NCI-H2196 treated with DMSO at 0.1 percent for 48 hours (cell line): ENCODE data around the gene PSMD5.

Experiments used
- DNase-seq: peaks from one replicate; lab custom pipeline; 2025; ENCODE audit not compliant: unreplicated experiment; lab: John Stamatoyannopoulos, UW

The PSMD5 gene

GRCh38 chr9:120856700-120857099 is 14.0 kb upstream of the PSMD5 start:
- DNase-seq = peak; percentile 45

DNA sequence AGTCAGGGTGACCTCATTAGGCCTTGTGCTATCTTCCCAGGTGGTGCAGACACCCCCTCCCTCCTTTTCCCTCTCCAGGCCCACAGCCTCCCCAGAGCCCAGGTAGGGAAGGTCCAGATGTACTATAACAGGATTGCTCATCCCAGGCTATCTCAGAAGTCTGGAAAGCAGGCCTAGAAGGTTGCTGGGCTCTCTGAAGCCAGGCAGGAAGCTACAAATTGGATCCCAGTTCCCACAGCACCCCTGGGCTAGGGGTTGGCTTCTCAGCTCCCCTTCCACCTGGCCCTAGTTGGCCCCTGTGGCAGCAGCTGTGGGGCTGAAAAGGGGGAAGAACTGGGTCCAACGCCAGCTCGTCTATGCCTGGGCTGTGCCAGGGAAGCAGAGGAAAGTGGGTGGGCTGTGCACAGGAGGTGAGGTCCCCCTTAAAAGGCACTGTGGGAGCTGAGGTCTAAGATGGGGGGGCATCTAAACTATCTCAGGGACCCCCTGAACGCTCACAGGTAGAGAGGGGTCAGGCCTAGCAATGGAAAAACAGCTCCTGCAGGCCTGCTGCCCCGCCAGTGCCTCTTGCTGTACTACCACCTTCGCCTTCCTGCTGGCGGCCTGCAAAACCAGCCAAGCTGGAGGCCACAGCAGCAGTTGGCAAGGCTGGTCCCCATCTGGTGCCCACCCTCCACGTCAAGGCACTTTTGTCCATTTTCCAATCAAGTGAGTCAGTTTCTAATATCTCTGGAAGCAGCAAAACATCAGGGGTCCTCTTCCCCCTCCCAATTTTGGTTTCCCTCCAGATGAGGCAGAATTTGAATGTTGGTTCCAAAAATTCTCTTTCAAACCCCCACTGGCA is 13.3 kb upstream of the PSMD5 start:
- no peak for DNase-seq

GRCh38 chr9:120854596-120855327 is 12.0 kb upstream of the PSMD5 start:
- DNase-seq = no peak

- DNase-seq = no peak
These were observed 10.5 kb upstream of the PSMD5 start for GRCh38 chr9:120853198-120853597.

- no peak for DNase-seq
These were observed 9.7 kb upstream of the PSMD5 start for GRCh38 chr9:120852240-120853010.

DNA sequence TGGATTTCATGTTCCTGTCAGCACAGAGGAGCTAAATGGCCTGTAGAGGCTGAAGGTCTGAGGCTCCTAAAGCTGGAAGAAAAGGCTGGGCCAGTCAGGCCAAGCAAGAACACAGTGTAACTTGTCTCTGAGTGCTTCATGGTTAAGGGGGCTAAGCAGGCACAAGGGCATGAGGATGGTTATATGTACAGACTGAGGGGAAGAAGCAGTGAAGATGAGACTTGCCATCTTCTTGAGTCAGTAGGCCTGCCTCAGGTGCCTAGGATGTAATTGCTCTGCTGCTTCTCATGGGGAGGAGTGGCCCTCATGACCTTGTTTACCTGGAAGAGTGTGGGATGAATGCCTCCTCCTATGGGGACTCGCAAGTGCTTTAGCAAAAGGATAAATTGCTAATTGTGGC is 8.7 kb upstream of the PSMD5 start:
- no peak for DNase-seq

GRCh38 chr9:120850315-120850714 is 7.6 kb upstream of the PSMD5 start:
- no peak for DNase-seq

DNA sequence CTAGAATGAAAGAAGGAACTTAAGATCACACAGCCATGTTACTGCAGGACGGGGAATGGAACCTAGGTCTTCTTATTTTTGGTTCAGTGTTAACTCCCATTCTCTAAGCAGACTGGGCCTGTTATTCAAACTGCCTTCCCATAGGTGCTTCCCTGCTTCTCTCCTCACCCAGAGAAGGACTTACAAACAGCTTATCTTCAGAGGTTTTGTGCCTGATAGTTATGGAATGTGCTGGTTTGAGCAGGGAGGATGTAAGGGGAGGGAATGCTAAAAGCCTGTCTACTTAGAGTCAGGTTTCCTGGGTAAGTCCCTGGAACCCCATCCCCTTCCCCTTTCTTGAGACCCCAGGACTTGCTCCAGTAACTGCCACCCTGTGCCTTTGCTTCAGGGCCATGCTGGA is 4.2 kb upstream of the PSMD5 start:
- DNase-seq = no peak

- DNase-seq = no peak
These were observed 3.6 kb upstream of the PSMD5 start for GRCh38 chr9:120846251-120846889.

GRCh38 chr9:120845255-120845654 is 2.5 kb upstream of the PSMD5 start:
- DNase-seq = no peak

DNA sequence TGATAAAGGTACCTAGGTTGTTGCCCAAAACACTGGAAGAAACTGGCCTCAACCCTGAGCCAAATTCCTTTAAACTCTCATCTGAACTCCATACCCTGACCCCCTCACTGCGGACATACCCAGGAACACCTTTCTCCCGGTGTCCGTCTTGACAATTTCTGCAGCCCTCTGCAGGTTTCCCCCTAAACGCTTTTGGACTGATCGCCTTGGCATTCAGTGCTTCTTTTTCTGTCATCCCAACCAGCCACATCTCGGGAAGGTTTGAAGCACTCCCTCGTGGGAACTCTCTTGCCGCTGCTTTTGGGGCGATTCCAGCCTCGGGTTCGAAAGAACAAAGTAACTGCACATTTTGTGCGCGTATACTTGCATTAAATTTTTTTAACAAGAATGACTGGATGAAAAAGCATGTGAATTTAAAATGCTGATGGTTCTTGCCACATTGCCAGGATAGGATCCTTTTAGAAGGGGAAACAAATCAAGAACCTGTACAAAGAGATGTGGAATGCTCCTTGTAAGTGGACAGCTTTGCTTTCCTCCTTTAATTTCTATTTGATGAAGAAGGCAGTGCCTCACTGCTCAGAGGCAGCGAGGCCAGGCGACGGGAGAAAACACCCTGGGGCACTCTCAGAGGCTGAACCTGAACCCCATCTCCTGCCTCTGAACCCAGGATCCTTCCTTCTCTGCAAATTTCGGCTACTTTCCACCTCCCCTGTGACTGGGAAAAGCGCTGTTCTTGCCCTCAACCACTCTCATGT is 615 bp downstream of the PSMD5 start:
- no peak for DNase-seq

GRCh38 chr9:120839146-120839545 is 3.6 kb downstream of the PSMD5 start:
- DNase-seq = no peak

DNA sequence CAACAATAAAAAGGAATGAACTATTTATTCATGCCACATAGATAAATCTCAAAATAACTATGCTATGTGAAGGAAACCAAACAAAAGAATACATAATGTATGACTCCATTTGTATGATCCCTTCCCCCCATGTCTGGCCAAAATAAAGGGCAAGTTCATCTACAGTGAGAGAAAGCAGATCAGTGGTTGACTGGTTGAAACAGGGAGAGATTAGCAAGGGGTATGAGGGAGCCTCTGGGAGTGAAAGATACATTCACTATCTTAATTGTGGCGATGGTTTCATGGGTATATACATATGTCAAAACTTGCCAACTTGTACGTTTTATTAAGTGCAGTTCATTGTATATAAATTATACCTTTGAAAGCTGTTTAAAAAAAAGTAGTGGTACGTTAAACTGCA is 4.8 kb downstream of the PSMD5 start:
- DNase-seq = no peak

DNA sequence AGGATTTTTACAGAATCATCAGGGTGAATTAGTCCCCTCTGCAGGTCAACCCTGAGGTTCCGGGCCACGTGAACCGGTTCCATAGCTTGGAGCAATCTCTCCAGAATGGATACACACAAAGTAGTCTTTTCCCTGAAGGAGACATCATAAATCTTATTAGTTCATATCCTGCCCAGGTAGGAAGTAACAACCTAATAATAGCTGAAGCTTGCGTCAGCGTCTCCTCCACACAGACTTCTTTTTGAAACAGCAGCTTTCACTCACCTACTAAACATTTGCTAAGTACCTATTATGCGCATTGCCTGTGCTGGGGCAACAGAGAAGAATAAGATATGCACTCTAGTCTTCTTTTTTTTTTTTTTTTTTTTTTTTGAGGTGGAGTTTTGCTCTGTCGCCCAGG is 9.4 kb downstream of the PSMD5 start:
- no peak for DNase-seq

- no peak for DNase-seq
These were observed 9.9 kb downstream of the PSMD5 start for GRCh38 chr9:120832807-120833206.

DNA sequence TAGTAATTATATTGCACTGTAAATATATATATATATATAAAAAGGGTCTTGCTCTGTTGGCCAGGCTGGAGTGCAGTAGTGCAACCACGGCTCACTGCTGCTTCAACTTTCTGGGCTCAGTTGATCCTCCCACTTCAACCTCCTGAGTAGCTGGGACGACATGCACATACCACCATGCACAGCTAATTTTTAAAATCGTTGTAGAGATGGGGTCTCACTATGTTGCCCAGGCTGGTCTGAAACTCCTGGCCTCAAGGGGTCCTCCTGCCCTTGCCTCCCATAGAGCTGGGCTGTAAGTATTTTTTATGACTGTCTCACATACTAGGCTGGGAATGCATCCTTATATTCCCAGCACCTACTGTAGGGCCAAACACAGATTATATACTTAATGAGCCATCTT is 11.9 kb downstream of the PSMD5 start:
- DNase-seq = no peak

- DNase-seq = no peak
These were observed 12.6 kb downstream of the PSMD5 start for GRCh38 chr9:120830151-120830550.

DNA sequence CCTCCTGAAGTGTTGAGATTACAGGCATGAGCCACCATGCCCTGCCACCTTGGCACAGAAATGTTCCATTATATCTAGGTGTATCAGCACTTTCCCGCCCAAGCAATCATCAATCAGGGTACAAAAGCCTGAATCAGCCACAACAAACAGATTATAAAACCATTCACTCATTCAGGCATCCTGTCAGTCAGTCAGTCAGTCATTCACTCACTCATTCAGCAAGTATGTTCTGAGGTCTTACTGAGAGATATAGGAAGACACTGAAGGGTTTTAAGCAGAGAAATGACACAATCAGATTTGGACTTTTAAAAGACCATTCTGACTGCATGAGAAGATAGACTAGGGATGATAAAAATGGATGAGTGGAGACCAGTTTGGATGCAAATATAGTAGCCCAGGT is 13.1 kb downstream of the PSMD5 start:
- no peak for DNase-seq

DNA sequence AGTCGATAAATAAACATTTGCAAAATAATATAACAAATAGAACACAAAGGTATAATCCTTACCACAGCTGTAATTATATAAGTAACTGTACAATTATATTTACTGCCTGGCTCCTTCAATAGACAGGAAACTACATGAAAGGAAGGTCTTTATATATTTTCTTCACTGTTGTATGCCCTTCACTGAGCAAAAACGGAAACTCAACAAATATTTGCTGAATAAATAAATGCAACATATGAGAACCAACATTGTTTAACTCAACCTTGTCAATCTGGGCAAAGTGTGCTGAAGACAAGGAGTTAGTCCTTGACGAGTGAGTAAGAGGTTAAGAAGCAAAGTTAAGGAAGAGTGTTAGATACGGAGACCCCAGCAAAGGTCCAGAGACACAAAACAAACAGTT is 22.6 kb downstream of the PSMD5 start:
- no peak for DNase-seq

DNA sequence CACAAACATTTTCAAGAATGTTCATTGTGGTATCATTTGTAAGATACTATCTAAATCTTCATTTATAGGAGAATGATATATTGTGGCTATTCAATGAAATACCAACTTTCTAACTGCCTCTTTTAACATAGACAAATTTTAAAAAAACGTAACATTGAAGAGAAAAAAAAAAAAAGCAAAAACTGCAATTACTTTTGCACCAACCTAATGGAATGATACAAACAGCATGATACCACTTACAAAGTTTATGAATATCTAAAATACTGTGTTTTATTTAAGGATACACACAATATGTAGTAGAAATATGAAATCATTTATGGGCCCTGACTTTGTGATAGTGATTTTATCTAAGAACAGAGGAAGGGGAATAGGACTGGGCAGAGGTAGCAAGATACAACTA is 24.1 kb downstream of the PSMD5 start:
- no peak for DNase-seq

GRCh38 chr9:120815075-120815474 is 27.6 kb downstream of the PSMD5 start:
- no peak for DNase-seq
